NCI-H2171 (cell line): ENCODE data around the gene PRR18.

Experiments
- DNase-seq: peaks from one replicate; lab custom pipeline; 2025; lab: John Stamatoyannopoulos, UW

Gene PRR18

DNA sequence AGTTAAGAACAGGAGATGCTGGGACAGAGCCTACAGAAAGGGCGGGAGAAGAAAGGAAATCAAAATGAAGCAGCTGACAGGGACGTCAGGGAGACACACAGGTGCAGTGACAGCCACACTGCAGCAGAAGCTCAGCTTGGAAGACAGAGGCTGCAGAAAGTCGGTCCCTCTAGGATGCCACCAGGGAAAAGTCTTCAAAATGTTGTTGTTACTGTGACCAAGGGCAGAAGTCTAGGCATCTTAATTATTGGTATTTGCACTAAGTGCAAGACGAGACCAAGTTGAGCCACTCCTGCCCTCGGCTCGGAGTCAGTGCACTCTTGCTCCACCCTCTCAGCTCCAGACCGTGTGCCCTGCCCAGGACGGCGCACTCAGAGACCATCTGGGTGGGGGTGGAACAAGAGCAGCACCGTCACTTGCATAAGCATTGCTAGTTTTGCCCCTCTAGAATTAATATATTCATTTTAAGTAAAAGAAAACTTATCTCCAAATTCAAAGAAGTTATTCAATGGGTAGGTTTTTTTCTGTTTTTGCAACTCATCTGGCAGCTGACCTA lies 2.6 kb downstream of the PRR18 start:
- no peak for DNase-seq

DNA sequence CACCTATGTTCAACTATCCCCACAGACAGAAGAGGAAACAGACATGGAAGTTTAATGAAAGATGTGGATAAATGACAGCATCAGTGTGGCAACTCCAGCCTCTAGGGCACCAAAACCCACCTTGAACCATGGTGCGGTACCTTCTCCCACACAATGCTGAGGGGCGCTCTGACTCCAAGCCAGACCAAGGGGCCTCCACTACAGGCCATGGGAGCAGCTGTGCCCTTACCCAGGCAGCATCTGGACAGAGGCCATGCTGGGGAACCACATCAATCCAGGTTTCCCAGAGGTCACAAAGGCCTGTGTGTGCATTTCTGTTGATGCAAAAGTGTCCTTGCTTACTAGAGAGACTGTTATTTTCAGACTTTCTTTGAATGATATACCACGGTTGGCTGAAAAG lies 4.1 kb downstream of the PRR18 start:
- DNase-seq, result no peak

DNA sequence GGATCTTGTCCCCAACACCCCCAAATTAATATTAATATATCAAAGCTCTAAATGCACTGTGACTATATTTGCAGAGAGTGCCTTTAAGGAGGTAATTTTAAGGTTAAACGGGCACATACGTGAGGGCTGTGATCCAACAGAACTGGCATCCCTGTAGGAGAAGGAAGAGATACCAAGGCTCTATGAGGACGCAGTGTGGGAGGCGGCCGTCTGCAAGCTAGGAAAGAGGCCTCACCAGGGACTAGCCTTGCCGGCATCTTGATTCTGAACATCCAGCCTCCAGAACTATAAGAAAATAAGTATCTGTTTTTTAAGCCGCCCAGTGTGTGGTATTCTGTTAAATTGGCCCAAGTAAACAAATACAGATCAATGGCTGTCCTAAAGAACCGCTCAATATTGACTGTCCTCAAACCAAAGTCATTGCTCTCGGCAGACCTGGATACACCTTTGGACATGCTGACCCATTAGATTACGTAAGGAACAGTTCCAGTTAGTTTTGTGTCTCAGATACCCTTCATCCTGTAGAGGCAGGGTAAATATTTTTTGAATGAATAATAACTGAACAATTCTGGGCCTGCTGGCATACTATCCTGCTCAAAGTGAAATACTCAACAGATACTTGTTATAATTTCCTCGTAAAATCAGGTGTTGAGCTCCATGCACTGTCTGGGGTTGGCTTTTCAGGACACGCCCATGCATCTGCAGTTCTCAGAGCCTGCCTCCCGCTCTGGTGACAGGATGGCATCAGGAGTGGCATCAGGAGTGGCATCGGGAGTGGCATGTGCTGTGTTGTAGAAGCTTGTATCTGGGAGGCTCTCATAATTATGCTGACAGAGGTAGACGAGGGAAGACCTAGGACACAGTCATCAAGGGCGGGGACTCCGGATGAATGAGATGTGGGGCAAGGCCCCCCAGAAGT lies 6.3 kb downstream of the PRR18 start:
- DNase-seq, result no peak

DNA sequence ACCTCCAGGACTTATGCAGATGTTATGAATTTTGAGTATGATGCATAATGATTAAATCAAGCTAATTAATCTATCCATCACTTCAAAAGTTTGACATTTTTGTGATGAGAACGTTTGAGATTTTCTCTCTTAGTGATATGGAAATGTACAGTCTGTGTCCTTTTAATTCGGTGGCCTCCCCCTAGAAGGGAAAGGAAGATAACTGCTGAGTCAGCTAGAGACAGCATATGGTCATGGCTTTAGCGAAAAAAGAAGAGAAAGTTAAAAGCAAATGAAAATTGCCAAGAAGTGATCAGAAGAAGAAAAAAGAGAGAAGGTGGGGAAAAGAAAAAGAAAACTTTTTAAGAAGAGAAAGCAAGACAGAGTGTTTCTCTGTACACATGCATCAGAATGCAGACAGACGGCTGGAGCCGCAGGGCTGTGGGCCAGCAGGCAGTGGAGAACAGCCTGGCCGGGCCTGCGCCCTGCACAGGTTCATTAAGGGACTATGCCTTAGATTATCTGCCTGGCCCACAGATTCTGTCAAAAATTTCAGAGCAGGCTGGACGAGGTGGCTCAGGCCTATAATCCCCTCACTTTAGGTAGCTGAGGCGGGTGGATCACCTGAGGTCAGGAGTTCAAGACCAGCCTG lies 7.7 kb downstream of the PRR18 start:
- DNase-seq, result no peak

DNA sequence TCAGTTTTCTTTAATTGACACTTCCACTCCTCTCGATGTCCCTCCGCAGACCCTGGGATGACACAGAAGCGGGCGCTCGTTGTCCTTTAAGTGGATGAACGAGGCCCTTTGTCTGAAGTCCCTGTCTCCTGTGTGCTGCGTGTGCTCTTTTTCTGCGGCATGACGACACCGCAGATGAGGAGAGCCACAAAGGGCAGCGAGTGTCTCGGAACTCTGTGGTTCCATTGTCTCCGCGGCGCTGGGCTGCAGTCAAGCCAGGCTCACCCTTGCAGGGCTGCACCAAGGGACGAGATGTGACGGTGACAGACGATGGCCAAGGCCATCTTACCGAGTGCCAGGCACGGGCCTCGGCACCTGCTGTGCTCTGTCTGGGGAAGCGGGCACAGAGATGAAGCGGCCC lies 10.6 kb downstream of the PRR18 start:
- no peak for DNase-seq

DNA sequence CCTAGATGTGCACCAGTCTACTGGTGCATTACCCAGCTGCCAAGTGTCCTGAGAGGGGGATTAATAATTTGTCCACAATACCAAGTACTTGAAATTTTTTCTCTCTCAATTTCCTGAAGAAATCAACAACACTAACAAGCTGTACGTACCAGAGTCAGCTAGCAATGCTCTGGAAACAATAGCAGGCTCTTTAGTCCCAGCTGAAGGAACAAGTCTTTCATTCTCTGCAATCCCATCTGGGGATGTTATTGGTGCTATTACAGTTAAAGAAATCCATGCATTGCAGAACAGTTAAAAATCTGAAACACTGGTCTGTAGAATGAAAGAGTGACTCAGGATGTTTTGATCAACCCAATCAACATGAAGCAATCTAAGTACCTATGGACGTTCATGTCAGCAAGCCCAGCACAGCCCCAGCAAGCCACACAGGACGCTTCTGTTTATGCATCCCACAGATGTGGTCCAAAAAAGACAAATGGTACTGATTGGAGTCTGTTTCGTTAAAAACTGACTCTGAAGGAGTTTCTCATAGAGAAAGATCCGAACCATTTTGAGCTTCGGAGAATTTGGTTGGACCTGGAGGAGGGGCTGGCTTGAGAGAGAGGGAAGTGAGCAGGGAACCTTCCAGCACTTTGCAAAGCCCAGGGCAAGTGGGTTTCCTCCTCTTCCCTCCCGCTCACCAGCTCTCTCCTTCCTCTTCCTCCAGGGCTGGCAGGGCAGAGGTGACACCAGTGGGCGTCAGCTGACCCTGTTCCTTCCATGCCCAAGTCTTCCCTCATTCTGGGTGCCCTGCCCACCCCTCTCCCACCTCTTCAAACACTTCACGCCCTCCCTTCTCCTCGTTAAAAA lies 11.9 kb downstream of the PRR18 start:
- DNase-seq, result no peak

DNA sequence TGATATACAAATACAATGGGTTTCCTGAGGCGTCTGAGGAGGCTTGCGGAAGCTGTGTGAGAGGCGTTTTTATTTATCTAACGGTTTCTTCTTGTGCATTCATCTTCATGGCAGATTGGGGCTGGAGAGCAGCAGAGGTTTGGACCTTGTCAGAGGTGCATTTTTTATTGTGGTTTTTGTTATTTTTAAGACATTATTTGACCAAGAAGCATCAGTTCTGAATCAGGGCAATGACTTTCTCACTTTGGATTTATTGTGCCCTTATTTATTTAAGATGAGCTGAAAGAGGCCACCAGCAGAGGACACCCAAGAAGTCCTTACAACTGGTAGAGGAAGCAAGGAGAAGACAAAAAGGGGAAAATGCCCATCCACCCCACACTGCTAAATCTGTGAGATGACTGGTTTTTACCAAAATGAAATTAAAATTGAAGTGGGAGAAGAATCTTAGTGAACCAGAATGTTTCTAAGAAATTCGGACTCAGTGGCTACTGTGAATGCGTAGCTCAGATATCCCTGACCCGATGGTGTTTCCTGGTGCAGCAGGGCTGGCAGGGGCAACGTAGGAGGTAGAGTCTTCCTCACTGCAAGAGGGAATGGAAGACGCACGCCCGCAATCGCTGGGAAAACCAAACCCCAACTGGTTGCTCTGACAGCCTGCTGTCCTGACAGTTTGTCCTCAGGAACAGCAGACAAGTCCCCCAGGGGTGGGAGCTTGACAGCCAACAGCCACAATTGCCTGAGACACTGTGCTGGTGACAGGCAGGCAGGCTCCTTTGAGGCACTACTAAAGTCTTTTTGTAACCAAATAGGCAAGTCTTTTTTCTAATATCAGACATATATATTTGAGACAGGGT lies 14.2 kb downstream of the PRR18 start:
- DNase-seq, result no peak

DNA sequence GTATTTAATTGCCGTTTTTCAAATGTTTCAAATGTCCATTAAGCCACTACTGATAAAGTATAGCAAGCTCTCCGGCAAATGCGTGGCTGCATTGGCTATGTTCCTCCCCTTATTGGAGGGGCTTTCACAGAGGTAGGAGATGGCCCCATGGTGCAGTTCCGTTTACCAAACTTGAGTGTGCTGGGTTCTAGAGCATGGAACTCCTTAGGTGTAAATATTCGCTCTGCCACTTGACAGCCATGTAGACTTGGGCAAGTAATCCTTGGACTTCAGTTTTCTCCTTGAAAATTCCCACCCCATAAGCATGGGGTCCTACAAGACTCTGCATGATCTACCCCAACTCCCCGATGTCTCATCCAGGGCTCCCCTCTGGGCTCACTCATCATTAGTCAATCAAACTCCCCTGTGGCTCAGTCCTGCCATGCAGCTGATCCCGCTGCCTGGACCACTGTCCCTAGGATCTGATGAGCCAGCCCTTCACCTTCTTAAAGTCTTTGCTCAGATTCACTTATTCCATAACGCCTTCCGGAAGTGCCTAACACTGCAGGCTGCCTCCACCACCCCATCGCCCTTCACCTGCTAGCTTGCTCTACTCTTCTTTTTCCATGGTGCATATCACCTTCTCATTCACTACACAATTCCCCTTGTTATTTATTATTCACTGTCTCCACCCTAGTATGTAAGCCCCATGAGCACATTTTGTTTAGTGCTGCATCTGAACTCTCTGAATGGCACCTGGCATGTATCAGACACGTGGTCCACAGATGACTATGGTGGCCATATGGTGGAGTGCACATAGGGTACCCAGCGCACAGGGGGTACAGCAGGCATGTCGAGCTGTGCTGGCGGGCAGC lies 18.8 kb downstream of the PRR18 start:
- no peak for DNase-seq

DNA sequence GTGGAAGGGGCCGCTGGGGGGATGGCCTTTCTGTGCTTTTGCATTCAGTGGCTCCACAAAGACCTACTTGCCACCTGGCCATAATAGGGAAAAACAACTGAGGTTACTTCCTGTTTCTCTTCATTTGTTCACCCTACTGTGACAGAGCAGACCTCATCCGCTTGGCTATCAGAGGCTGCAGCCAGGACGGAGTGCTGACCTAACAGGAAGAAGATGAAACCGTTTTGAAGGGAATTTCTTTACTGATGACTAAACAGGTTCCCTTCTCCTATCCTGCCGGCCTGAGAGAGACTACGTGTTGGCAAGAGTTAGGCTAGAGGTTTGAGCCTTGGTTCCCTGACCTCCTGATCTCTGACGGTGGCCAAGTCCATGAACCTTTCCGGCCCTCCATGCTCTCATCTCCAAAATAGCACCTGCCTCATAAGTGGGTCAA lies 21.3 kb downstream of the PRR18 start:
- DNase-seq, result no peak

DNA sequence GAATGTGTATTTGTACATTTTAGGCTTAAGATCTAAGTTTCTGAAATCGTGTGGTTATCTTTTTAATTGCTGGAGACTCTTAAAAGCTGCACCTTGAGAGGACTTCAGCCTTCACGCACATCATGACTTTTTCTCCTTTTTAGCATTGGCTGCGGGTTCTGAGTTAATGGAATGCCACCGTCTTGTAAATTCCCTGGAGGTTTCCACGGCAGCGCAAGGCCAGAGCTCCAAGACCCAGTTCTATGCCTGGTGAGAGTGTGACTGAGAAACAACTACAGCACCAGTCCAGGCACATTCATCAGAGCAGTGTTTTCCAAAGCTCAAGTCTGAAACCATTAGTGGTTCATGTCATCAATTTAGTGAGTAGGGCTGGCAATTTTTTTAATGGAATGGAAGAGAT lies 23.0 kb downstream of the PRR18 start:
- DNase-seq, result no peak

DNA sequence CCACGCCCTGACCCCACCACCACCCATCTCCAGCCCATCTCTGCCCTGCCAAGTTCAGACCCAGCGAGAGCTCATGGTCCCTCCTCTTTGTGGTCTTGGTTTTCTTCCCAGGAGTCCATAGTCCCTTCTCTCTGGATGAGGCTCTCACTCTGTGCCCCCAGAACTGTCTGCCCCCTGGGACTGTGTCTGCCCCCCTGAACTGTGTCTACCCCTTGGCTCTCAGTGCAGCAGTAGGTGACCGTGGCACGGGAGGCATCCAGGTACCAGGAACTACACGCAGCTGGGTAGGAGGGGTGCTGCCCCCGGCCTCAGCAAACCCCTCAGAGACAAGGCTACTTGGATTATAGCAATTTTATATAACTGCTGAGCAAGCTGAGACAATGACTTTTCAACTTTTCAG lies 23.6 kb downstream of the PRR18 start:
- DNase-seq, result no peak

DNA sequence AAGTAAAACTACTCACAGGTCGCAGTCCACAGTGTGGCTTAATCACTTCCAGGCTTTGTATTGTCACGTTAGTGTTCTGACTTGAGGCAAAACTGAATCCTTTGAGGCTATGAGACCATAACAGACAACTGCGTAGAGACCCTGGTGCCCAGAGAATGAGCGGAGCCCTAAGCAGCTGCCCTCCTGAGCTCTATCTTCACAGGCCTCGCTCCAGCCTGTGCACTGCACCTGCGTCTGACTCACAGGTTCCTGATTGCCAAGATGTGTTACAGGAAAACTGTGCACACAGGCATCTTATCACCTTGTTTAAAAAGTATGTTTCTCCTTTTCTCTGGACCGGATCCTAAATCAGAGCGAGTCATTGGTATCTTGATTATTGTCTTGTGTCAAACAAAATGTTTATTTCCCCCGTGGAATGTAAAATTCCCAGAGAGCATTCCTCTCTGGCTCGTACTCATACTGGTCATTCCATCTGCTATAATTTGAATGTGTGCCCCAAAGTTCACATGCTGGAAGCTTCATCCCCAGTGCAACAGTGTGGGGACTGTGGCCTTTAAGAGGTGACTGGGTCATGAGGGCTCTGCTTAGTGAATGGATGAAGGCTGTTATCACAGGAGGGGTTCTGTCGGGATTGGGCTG lies 25.7 kb downstream of the PRR18 start:
- DNase-seq, result no peak

DNA sequence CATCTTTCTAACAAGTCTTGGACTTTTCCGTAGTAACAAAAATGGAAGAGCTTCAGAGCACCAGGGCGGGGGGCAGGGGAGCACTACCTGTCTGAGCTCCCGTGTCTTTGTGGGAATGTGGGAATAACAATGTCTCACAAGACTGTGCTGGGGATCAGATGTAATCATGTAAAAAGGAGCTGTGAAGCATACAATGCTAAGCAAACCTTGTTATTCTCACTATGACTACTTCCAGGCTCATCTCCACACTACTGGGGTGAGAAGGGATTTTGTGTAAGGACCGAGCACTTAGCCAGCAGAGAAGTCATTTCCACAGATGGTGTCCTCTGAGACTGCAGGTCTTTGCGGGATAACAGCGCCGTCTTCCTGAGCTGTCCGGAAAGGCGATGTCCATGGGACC lies 27.1 kb downstream of the PRR18 start:
- DNase-seq, result no peak

DNA sequence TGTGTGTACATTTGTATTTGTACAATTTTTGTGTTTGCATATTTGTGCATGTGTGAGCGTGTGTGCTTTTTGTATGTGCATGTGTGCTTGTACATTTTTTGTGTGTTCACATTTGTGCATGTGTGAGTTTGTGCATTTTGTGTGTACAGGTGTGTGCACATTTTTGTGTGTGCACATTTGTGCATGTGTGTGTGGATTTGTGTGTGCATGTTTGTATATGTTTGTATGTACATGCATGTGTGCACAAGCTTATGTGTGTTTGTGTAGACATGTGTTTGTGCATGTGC lies 28.9 kb downstream of the PRR18 start:
- DNase-seq, result no peak

DNA sequence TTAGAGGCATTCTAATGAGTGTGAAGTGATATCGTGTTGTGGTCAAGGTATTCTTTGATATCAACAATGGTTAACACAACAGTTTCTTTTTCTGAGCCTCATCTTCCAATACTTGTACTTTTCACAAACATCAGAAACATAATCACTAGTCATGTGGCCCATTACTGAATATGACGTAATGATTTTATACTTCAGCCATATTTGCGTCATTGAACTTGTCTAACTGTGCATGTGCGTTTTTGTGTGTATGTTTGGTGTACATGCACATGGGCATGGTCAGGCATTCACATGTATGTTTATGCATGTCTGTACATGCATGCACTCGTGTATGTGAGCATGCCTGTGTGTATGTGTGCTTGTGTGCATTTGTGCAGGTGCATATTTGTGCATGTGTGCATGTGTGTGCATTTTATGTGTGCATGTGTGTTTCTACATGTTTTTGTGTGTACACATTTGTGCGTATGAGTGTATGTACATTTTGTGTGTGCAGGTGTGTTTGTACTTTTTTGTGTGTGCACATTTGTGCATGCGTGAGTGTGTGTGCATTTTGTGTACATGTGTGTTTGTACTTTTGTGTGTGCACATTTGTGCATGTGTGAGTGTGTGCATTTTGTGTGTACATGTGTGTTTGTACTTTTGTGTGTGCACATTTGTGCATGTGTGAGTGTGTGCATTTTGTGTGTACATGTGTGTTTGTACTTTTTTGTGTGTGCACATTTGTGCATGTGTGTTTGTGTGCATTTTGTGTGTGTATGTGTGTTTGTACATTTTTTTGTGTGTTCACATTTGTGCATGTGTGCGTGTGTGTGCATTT lies 29.4 kb downstream of the PRR18 start:
- DNase-seq, result no peak

DNA sequence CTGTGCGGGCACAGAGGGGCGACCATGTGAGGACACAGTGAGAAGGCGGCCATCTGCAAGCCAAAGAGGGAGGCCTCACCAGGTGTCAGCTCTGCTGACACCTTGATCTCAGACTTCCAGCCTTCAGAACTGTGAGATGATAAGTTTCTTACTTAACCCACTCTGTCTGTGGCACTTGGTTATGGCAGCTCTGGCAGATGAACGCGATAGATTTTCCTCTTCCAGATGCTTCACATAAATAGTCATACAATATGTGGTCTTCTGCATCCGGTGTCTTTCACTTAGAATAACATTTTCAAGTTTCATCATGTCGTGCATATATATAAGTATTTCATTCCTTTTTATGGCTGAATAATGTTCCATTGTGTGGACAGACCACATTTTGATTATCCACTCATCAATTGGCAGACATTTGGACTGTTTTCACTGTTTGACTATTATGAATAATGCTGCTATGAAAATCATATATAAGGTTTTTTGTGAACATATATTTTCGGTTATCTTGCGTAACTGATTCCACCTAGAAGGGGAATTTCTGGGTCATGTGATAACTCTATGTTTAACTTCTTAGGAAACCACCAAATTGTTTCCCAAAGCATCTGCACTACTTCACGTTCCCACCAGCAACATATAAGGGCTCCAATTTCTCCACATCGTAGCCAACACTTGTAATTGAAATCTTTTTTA lies 30.2 kb downstream of the PRR18 start:
- DNase-seq, result no peak

DNA sequence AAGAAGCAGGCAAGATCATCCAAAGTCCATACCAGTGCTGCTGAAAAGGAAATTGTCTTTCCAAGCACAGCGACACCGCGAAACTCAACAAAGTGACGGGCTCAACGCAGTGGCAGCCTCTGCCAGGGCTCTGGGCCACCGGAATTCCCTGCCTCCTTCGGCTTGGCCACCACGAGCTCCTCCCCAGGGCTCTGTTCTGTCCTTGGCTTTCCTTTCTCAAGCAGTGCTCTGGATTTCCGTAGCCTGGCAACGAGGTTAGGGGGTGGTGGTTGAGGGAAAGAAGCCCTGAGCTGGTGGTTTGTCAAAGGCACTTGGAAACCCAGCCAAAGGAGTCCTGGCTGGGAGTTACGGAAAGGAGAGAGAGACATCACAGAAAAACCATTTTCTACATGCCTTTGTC lies 31.2 kb downstream of the PRR18 start:
- no peak for DNase-seq

DNA sequence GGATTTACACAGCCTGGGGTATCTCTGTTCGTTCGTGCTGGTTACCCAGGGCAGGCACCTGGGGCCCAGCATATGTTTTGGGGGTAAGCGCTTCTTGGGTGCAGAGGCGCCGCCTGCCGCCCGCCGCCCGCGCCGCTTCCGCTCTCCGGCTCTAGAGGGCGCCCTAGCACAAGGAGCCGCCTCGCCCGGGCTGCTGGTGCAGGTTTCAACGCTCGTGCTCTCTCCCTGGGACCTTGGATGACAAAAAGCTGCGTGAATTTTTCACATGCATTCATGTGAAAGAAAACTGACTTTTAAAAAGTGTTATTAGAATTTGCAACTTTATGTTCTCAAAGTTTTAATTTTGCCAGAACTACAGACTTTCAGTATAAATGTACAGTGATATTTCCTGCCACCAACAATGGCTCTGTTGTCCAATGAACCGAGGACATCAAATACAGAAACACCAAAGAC lies 32.5 kb downstream of the PRR18 start:
- DNase-seq, result peak; percentile 18
